Activated naive CD4-positive, alpha-beta T cell treated with anti-CD3 and anti-CD28 coated beads, Interleukin-2, amount 10 ng/mL, durations not matched to agents 7 days and 5 days (primary cell): ENCODE results near the gene HMCN1.

ENCODE experiments used
- CTCF ChIA-PET: fragments of 350-600 bp; sonication (Branson Sonifier 250); formaldehyde crosslinking; loops from one replicate; lab custom pipeline; 2021; ENCODE audit warnings: antibody characterized with exemption; lab: Charles Lee
- DNase-seq: peaks from one replicate; pipeline ENCODE4 v3.0.0-alpha.2; 2020
- H3K27ac Mint-ChIP-seq: one replicate; pipeline ENCODE4 v1.8.0; 2021; ENCODE audit warnings: mild to moderate bottlenecking, moderate library complexity, mixed read lengths
- H3K27me3 Mint-ChIP-seq: one replicate; pipeline ENCODE4 v1.8.0; 2021; ENCODE audit warnings: mild to moderate bottlenecking, mixed read lengths
- H3K36me3 Mint-ChIP-seq: one replicate; pipeline ENCODE4 v1.8.0; 2021; ENCODE audit warnings: mixed read lengths
- H3K4me1 Mint-ChIP-seq: one replicate; pipeline ENCODE4 v1.8.0; 2021; ENCODE audit warnings: mixed read lengths
- H3K4me3 Mint-ChIP-seq: one replicate; pipeline ENCODE4 v1.8.0; 2021; ENCODE audit warnings: mild to moderate bottlenecking, moderate library complexity, mixed read lengths
- H3K9me3 Mint-ChIP-seq: one replicate; pipeline ENCODE4 v1.8.0; 2021; ENCODE audit warnings: mixed read lengths

Gene HMCN1

DNA sequence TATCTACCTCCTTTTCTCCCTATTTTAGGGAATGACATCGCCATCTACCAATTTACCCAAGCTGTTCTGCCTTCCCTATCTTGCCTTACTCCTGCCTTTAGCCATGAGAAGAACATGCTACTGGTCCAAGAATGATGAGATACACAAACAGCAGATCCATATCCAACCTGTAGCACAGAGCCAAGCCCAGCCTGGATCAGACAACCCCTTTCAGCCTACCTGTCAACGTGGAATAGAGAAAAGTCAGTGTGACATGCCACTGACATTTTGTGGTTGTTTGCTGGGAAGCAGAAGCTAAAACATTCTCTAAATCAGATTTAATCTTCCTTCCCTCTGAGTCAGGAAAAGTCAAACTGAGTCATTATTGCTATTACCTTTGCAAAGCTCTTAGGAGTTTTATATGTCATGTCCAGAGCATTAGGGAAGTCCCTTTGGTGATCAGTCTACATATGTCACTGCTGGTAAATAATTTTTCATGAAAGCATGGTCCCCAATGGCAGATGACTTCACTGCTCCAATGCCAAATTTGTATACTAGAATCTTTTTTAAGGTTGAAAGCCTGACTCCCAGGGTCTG is 497.8 kb downstream of the HMCN1 start:
- CTCF ChIA-PET = no interaction called here
- no peaks in the 10 kb centered on the region for H3K36me3 Mint-ChIP-seq
- no peak overlapping the region for H3K4me3 Mint-ChIP-seq
- H3K9me3 Mint-ChIP-seq = no peaks in the 10 kb centered on the region
- no peak for DNase-seq
- H3K4me1 Mint-ChIP-seq = no peaks in the 10 kb centered on the region
- H3K27me3 Mint-ChIP-seq = peaks cover 17% of the 10 kb centered on the region
- no peak overlapping the region for H3K27ac Mint-ChIP-seq

DNA sequence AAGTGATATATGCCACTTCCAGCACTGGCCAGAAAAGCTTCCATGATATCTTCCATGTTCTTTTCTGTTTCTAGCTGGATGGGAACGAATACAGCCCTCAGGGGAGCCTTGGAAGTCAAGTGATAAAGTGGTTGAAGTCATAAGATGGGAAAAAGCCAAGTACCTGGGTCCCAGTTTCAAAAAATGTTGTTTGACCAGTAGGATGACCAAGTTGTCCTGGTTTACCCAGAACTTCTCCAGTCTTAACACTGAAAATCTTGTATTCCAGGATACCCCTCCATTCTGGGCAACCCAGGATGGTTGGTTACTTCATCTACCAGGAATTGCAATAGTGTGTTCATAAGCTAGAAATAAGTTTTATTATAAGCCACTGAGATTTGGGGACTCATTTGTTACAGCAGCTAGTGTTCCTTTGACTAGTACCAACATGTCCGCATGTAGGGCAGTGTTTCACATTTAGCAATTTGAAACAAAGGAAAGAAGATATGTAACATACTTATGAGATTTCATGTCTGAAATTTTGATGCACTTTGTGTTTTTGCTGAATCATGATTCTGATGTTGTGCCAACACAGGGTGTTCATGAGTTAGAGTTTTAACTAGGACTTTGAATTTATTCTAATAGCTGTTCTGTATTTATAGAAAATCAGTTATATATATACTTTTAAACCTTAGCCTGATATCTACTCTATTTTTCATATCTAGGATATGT is 500.9 kb downstream of the HMCN1 start:
- no peak overlapping the region for H3K27ac Mint-ChIP-seq
- CTCF ChIA-PET = no interaction called here
- DNase-seq = no peak
- no peaks in the 10 kb centered on the region for H3K9me3 Mint-ChIP-seq
- no peak overlapping the region for H3K4me3 Mint-ChIP-seq
- H3K4me1 Mint-ChIP-seq = no peaks in the 10 kb centered on the region
- H3K36me3 Mint-ChIP-seq = no peaks in the 10 kb centered on the region
- peaks cover 10% of the 10 kb centered on the region for H3K27me3 Mint-ChIP-seq

DNA sequence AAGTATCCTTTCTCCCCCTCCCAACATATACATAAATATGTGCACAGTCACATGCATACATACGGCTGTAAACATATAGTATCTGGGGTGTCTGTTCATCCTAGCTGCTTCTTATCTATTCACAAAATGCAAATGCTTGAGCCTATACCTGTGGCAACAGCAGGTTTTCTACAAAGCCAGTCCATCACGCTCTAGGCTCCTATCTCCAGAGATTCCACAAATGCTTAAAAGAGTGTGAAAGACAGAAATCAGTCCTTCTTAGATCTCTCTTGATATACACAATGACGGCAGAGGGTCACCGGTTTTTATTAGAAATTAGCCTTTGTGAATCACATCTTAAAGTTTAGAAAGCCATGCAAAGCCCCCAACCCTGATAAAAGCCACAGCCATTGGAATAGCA is 501.5 kb downstream of the HMCN1 start:
- Mint-ChIP-seq H3K27ac (no peak overlapping the region), H3K36me3 (no peaks in the 10 kb centered on the region), H3K4me3 (no peak overlapping the region), H3K9me3 (no peaks in the 10 kb centered on the region), H3K27me3 (peaks cover 6% of the 10 kb centered on the region), H3K4me1 (no peaks in the 10 kb centered on the region)
- DNase-seq = no peak
- CTCF ChIA-PET = no interaction called here

DNA sequence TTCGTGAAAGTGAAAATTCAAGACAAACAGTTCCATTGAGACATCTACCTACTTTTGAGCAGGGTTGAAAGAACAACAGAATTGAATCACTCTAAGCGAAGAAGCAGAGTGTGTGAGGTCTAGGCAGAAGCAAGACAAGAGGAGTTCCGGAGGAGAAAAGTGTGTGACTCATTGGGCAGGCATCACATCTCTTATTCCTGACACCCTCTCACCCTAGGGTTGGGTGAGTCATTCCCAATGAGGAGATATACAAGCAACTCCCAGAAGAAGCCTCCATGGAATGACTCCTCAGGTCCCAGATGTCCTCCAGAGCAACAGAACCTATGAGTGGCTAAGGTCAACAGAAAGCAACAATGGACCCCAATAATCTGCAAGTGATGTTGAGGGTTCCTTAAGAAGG is 502.7 kb downstream of the HMCN1 start:
- H3K27ac Mint-ChIP-seq = no peak overlapping the region
- no peaks in the 10 kb centered on the region for H3K4me1 Mint-ChIP-seq
- peaks cover 6% of the 10 kb centered on the region for H3K27me3 Mint-ChIP-seq
- DNase-seq = no peak
- H3K4me3 Mint-ChIP-seq = no peak overlapping the region
- H3K9me3 Mint-ChIP-seq = no peaks in the 10 kb centered on the region
- no peaks in the 10 kb centered on the region for H3K36me3 Mint-ChIP-seq
- CTCF ChIA-PET = no interaction called here

DNA sequence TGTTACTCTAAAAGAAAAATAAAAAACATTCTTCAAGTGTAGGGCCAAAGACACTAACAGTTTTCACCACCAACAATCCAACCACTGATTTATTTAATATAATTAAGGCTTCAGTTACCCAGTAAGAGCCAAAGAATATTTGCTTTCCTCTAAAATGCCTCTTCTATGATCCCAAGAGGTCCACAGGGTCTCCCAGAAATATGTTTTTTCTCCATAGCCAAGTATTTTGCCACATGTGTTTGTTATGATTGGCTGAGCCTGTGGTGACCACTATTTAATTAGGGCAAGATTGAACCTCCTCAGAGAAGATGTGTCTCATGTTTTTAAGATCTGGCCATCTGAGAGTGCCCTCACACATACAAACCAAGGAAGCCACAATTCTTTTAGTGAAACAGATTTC is 505.0 kb downstream of the HMCN1 start:
- no peaks in the 10 kb centered on the region for H3K9me3 Mint-ChIP-seq
- H3K36me3 Mint-ChIP-seq = no peaks in the 10 kb centered on the region
- no peak overlapping the region for H3K4me3 Mint-ChIP-seq
- H3K27ac Mint-ChIP-seq = no peak overlapping the region
- CTCF ChIA-PET = no interaction called here
- H3K4me1 Mint-ChIP-seq = no peaks in the 10 kb centered on the region
- peaks cover 6% of the 10 kb centered on the region for H3K27me3 Mint-ChIP-seq
- no peak for DNase-seq

DNA sequence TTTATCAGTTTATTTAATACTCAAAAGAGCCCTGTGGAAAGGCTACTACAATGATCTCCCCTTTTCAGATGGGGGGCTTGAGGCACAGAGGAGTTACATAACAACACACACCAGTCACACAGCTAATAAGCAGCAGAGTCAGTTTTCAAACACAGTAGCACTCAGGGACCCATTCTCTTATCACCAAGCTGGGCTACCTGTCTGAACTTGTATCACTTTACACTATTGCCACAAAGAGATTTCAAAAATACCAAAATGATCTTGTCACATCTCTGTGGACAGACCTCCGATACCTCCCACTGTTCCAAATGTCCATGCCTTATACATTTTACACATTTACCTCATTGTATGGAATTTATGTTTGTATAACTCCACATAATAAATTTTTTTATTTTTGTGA is 506.2 kb downstream of the HMCN1 start:
- Mint-ChIP-seq H3K4me3 (no peak overlapping the region), H3K4me1 (no peaks in the 10 kb centered on the region), H3K9me3 (no peaks in the 10 kb centered on the region), H3K36me3 (no peaks in the 10 kb centered on the region), H3K27me3 (peaks cover 9% of the 10 kb centered on the region), H3K27ac (no peak overlapping the region)
- DNase-seq = no peak
- CTCF ChIA-PET = interaction anchor here (0.6 kb wide), 1 partner anchor 210 kb away, joined by 3 read pairs; no protein-coding TSS in a partner anchor
